Left renal cortex interstitium (tissue), 4 donors: ENCODE data around the gene ABCA7. TPM values are rescaled to one million over a fixed set of nuclear protein-coding genes. Genes with fewer than 3 reads are reported as not detected.

ENCODE experiments used
- DNase-seq, 4 donors: peaks; one replicate each; pipeline ENCODE4 v3.0.0-alpha.2; 2013; ENCODE audit warnings: low read depth in 4 of 4, low spot score in 2 of 4, missing footprints in 1 of 4
- polyA plus RNA-seq, 4 donors: library from polyadenylated mRNA; unstranded; fragments of 120-200 nt; gene quantifications; one replicate each; pipeline ENCODE4 v1.2.1, GENCODE V29; 2013; ENCODE audit not compliant: insufficient read length in 4 of 4

Gene ABCA7
- polyA plus RNA-seq, 4 donors: 6.9 to 14.0 (median 8.5) TPM

- no peak for DNase-seq
These were observed 62.7 kb downstream of the ABCA7 start for GRCh38 chr19:1102407-1103131.

DNA sequence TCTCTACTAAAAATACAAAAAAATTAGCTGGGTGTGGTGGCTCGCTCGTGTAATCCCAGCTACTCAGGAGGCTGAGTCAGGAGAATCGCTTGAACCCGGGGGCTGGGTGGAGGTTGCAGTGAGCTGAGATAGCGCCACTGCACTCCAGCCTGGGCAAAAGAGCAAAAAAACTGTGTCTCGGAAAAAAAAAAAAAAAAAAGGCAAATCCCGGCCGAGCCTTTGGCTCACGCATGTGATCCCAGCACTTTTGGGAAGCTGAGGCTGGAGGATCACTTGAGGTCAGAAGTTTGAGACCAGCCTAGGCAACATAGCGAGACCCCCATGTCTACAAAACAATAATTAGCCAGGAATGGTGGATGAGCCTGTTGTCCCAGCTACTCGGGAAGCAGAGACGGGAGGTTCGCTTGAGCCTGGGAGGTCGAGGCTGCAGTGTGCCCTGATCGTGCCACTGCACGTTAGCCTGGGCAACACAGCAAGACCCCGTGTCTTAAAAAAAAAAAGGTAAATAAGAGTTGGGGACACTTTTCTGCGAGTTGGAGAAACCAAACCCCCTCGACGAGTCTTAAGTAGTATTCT is 63.3 kb downstream of the ABCA7 start:
- DNase-seq: no peak

DNA sequence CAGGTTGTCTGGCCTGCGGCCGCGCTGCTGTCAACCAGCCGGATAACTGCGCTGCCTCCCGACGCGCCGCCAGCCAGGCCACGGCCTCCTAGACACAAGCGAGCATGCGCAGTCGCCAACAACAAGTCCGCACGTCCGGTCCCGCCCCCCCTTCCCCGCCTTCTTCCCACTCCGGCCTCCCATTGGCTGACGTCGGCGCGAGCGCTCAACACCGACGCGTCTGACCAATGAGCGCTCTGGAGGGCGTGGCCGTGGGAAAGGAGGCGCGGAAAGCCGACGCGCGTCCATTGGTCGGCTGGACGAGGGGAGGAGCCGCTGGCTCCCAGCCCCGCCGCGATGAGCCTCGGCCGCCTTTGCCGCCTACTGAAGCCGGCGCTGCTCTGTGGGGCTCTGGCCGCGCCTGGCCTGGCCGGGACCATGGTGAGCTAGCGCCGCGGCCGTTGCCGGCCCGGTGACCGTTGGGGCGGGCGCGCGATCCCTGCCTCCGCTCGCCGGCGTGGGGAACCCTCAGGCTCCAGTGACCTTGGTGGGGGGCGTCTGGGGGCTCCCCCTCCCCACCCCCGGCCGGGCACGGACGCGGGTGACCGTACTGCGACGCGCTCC is 63.9 kb downstream of the ABCA7 start, which contains the start of gene GPX4:
Gene GPX4 (plus strand): TSS at position 287 of the 603 bp plus-strand sequence. CDS start 50 bp downstream, at position 337.
- peak; percentile 93 to 99 (median 98) for DNase-seq

DNA sequence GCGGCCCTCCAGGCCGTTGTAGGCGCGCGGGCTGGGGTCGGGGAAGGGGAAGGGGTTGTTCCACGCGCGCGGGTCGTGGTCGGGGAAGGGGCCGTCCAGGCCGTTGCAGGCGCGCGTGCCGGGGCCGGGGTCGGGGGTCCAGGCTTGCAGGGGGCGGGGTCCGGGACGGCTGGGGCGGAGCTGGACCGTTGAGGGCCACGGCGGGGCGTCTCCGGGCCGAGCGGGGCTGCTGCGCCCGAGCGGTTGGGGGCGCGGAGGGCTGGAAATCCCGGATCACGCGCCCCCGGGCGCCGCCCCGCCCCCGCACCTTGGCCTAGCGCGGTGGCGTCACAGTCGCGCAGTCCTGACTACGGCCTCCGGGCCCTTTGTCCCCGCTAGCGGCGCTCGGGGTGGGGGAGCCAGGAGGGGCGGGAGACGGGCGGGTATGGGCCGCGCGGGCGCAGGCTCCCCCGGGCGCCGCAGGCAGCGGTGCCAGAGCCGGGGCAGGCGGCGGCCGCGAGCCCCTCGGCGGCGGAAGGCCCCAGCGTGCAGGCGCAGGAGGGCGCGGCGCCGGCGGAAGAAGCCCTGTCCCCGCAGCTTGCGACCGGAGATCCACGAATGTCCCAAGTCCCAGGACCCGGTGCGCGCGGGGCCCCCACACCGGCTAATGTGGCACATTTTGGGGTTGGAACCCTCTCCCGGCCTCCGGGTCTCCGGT is 64.6 kb downstream of the ABCA7 start:
- DNase-seq: peak in 2 of 4 donors; percentile 48 to 59

GRCh38 chr19:1105008-1105872 is 65.3 kb downstream of the ABCA7 start:
- peak in 1 of 4 donors; percentile 32 for DNase-seq

GRCh38 chr19:1105873-1106840 is 66.2 kb downstream of the ABCA7 start:
- no peak for DNase-seq

DNA sequence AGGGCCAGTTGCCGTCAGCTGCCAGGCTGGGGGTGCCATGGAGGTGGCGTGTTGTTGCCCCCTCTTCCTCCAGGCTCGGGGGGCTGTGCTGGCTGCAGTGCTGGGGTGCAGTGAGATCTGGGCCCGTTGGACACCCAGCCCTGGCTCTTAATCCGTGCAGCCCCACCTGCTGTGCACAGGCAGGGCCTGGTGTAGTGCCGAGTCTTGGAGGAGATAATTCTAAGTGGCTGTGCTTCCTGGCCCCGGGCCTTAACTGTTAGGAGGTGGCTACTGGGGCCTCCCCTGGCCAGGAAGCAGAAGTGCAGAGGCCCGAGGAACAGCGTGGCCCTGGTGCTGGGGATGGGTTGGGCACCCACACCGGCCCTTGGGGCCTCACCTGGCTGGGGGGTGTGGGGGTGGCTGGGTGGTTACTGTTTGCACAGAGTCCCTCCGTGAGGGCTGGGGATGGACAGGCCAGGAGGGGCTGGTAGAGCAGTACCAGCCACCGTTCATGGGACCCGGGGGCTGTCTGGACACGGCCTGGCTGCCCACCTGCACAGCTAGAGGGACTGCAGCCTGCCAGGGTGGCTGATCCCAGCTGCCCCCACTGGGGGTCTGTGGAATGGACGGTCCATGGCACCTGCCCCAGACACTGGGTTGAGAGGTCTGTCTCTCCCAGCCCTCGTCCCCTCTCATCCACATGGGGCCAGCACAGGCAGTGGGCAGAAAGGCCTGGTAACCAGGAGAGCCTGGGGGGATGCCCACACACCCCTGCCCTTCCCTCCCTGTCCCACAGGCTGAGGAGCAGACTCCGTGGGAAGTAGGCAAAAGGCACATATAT is 67.1 kb downstream of the ABCA7 start:
- DNase-seq: no peak

DNA sequence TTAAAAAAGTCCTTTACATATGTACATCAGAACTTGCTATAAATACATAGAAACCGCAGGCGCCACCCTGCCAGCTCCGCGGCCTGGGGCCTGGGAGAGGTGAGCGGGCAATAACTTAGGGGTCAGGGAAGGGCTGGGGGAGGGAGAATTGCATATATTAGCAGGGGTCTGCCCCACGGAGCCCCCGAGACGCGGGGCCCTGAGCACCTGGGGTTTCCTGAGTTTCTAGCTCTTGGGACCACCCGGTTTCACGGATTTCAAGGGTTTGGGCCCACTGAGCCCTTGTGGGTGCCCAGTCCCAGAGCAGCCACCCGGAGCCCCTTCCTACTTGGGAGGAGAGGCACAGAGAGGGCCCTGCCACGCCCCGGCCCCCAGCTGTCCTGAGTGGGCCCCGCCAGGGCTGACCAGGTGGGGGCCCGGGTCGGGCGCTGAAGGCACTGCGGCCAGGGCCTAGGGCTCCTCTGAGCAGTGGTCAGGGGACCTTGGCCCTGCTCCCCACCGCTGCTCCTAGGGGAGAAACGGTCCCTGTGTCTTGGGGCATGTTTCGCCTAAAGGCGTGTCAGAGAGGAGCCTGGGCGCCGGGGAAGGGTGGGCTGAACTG is 67.9 kb downstream of the ABCA7 start:
- DNase-seq: no peak

DNA sequence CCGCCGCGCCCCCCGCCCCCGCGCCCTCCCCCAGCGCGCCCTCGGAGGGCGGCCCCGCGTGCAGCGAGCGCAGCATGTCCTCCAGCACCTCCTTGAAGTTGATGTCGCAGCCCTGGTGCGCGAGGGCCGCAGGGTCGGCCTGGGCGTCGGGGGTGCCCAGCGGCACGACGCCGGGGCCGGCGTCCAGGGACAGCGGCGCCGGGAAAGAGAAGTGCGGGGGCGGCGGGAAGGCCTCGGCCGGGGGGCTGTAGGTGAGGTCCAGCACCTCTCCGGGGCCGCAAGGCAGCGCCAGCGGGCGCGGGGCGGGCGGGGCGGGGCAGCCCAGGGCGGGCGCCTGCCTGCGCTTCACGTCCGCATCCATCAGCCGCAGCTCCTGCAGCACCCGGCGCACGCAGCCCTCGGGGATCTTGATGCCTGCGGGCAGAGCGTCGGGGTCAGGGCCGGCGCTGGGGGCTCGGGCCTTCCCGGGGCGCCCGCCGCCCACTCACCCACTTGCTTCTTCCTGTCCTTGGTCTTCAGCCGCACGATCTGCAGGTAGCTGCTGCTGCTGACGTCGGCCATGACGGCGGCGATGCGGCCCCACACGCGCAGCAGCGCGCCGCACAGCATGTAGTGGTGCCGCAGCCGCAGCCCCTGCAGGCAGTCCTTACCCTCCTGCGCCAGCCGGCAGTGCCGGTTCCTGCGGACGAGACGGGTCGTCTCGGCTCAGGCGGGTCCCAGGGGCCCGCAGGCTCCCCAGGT is 68.6 kb downstream of the ABCA7 start:
- DNase-seq: no peak

DNA sequence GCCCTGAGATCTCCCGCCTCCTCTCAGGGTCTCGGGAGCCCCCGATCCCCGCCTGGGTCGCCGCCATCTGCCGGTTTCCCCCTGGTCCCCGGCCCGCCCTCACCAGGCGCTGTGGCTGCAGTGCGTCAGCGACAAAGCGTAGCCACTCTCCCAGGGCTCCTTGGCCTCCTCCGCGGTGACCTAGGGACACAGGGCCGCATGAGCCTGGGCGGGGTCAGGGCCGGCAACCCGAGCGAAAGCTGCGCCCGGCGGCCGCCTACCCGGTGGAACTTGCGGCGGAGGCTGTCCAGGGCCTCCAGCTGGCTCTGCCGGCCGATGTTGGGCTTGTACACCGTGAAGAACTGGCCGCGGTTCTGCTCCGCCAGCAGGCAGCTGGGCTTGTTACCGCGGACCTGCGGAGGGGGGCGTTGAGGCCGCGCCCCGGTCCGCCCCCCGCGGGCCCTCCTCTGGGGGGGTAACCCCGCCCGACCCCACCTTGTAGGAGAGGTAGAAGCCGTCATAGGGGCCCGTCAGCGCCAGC is 69.2 kb downstream of the ABCA7 start:
- DNase-seq: no peak

- DNase-seq: no peak
These were observed 70.1 kb downstream of the ABCA7 start for GRCh38 chr19:1109697-1110671.

- DNase-seq: no peak
These were observed 71.1 kb downstream of the ABCA7 start for GRCh38 chr19:1110809-1111640.

DNA sequence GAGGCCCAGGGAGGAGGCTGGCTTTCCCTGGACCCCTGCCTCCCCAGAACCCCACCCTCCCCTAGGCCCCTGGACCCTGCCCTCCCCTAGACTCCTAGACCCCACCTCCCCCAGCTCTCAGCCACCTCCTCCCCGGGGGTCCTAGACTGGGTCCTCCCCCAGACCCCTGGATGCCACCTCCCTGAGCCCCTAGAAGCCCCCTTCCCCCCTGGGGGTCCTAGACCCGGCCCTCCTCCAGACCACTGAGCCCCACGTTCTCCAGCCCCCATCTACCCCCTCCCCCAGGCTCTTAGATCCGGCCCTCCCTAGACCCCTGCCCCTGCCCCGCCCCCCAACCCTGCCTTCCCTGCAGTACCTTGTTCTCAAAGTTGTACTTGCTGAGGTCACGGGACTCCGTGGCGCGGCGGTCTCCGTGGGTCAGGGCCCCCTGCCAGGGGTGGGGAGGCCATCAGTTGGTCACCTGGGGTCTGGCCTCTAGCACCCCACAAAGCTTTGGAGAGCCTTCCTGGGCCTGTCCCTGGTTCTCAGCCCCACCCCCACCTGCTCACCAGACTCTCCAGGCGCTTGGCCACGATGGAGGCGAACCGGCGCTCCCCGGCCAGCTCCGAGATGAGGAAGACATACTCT is 71.8 kb downstream of the ABCA7 start:
- DNase-seq: no peak

DNA sequence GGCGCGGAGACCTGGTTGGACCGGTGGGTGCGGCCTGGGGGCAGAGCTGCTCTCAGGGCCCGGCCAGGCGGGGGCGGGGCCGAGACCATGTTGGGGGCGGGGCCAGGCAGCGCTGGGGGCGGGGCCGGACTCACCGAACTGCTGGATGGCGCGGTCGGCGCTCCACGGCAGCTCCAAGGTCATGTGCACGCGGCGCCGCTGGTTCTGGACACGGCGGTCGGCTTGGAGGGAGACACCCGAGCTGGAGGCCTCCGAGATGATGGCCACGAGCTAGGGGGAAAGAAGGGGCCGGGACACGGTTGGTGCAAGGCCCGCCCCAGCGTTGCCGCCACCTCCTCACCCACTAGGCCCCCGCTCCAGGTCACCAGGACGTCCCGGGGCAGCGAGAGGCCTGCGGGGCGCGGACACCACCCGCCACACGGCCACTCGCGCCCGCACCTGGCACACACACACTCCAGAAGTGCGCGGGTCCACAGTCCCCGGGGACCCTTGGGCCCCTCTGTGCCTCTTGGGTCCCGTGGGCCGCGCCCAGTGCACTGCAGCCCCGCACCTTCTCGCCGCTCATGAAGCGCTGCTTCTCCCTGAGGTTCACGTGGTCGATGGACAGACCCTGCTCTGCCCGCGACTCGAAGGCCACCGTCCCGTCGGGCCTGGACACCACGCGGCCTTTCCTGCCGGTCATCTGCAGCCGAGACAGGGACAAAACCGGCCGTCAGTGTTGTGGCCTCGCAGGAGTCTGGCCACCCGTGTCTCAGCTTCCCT is 72.5 kb downstream of the ABCA7 start:
- DNase-seq: no peak
